Measurements from ENCODE around the gene FCRL1. TPM values are rescaled to one million over a fixed set of nuclear protein-coding genes. Genes with fewer than 3 reads are reported as not detected.

The FCRL1 gene
- total and polyA plus RNA-seq, 2 of the 13 experiments (the other 11 are each of a cell fraction or from before 2014, with no cell fraction given) = not detected

DNA sequence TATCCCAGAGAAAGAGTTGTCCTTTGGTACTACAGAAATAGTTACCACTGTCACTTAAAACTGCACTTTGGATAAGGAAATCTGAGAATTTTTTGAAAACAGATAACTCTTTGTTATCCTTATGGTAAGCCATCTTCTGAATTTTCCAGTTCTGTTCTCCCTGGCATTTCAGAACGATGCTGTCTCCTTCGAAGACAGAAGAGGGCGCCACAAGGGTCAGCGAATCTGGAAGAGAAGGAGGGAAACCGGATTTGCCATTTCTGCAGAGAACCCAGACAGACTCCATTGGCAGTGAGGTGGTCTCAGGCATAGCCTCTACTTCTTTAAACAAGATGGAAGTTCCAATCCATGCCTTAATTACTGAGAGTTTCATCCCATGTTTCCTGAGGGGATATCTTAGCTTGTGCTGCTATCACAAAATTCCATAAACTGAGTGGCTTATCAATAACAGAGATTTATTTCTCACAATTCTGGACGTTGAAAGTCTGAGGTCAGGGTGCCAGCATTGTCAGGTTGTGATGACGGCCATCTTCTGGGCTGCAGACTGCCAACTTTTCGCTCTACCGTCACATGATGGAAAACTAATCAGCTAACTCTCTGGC is 49.4 kb downstream of the FCRL1 start:
- ChIA-PET CTCF (ENCODE audit: low intra/inter-chr PET ratio, low total read pairs) (no interaction called here), POLR2A (no interaction called here)
- no peaks in the 10 kb centered on the region for H3K27me3 ChIP-seq (ENCODE audit: control insufficient read depth in 1 of 2, insufficient read depth in 2 of 2, low read length in 2 of 2)
- no peaks in the 10 kb centered on the region for H4K20me1 ChIP-seq (ENCODE audit: insufficient read depth, low read length)
- no peak for FAIRE-seq
- no peak overlapping the region for H3K27ac ChIP-seq (ENCODE audit: extremely low read length, insufficient read depth, low read length)
- no TSS peak for BruUV-seq (replicated peaks)
- intact Hi-C loops (cut with micrococcal nuclease; ENCODE audit: unreplicated experiment) (no loop called here), in situ Hi-C loops (cut with HindIII; ENCODE audit: extremely low pct_ligation_motif_present, low pct_unique_long_range_greater_than_20kb) (no loop called here)
- H3K9me3 ChIP-seq (ENCODE audit: low read length) = no peaks in the 10 kb centered on the region
- no peaks in the 10 kb centered on the region for H3K4me1 ChIP-seq (ENCODE audit: insufficient read depth, low read length)
- no peak for DNase-seq (ENCODE audit: low spot score)
- no peak overlapping the region for H3K4me3 ChIP-seq (replicated peaks in 1 of 3; ENCODE audit: insufficient read depth in 1 of 3, low read depth in 2 of 3, low read length in 3 of 3)
- H3K4me2 ChIP-seq (ENCODE audit: low read depth, low read length) = no peak overlapping the region
- H3K9ac ChIP-seq (ENCODE audit: insufficient read depth, low read depth, low read length) = no peak overlapping the region
- no peaks in the 10 kb centered on the region for H3K36me3 ChIP-seq (replicated peaks in 1 of 2; ENCODE audit: control insufficient read depth in 1 of 2, insufficient read depth in 2 of 2, low read length in 2 of 2)
- no peak overlapping the region for H2AFZ ChIP-seq (ENCODE audit: low read length)
- no peaks in the 10 kb centered on the region for H3K79me2 ChIP-seq (ENCODE audit: insufficient read depth, low read length)
- ATAC-seq = no peak
- WGBS (ENCODE audit: low lambda C conversion rate) = 30% methylated on average over 8 of the region's 9 CpGs
- TF ChIP-seq AGO2 (optimal IDR thresholded peaks at IDR 0.05; ENCODE audit: low read depth, low read length) = no peak
- no peak for TF ChIP-seq ZNF780A (CRISPR knock-in tag; IDR thresholded peaks at IDR 0.05)
- TF ChIP-seq GATA4 (IDR thresholded peaks at IDR 0.05; ENCODE audit: borderline replicate concordance, low read depth) = no peak
- TF ChIP-seq EED (CRISPR knock-in tag; IDR thresholded peaks at IDR 0.05) = no peak
- no peak for TF ChIP-seq GLI4 (CRISPR knock-in tag; IDR thresholded peaks at IDR 0.05; ENCODE audit: borderline replicate concordance)
- TF ChIP-seq, protein P1, sequence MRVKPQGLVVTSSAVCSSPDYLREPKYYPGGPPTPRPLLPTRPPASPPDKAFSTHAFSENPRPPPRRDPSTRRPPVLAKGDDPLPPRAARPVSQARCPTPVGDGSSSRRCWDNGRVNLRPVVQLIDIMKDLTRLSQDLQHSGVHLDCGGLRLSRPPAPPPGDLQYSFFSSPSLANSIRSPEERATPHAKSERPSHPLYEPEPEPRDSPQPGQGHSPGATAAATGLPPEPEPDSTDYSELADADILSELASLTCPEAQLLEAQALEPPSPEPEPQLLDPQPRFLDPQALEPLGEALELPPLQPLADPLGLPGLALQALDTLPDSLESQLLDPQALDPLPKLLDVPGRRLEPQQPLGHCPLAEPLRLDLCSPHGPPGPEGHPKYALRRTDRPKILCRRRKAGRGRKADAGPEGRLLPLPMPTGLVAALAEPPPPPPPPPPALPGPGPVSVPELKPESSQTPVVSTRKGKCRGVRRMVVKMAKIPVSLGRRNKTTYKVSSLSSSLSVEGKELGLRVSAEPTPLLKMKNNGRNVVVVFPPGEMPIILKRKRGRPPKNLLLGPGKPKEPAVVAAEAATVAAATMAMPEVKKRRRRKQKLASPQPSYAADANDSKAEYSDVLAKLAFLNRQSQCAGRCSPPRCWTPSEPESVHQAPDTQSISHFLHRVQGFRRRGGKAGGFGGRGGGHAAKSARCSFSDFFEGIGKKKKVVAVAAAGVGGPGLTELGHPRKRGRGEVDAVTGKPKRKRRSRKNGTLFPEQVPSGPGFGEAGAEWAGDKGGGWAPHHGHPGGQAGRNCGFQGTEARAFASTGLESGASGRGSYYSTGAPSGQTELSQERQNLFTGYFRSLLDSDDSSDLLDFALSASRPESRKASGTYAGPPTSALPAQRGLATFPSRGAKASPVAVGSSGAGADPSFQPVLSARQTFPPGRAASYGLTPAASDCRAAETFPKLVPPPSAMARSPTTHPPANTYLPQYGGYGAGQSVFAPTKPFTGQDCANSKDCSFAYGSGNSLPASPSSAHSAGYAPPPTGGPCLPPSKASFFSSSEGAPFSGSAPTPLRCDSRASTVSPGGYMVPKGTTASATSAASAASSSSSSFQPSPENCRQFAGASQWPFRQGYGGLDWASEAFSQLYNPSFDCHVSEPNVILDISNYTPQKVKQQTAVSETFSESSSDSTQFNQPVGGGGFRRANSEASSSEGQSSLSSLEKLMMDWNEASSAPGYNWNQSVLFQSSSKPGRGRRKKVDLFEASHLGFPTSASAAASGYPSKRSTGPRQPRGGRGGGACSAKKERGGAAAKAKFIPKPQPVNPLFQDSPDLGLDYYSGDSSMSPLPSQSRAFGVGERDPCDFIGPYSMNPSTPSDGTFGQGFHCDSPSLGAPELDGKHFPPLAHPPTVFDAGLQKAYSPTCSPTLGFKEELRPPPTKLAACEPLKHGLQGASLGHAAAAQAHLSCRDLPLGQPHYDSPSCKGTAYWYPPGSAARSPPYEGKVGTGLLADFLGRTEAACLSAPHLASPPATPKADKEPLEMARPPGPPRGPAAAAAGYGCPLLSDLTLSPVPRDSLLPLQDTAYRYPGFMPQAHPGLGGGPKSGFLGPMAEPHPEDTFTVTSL (CRISPR knock-in tag; IDR thresholded peaks at IDR 0.05; ENCODE audit: borderline replicate concordance) = no peak
- TF ChIP-seq, protein P2, sequence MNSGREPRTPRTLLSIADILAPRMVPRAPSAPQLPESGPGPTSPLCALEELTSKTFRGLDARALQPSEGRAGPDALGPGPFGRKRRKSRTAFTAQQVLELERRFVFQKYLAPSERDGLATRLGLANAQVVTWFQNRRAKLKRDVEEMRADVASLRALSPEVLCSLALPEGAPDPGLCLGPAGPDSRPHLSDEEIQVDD (CRISPR knock-in tag; IDR thresholded peaks at IDR 0.05; ENCODE audit: borderline replicate concordance) = no peak
- TF ChIP-seq, protein P3, sequence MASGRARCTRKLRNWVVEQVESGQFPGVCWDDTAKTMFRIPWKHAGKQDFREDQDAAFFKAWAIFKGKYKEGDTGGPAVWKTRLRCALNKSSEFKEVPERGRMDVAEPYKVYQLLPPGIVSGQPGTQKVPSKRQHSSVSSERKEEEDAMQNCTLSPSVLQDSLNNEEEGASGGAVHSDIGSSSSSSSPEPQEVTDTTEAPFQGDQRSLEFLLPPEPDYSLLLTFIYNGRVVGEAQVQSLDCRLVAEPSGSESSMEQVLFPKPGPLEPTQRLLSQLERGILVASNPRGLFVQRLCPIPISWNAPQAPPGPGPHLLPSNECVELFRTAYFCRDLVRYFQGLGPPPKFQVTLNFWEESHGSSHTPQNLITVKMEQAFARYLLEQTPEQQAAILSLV (CRISPR knock-in tag; IDR thresholded peaks at IDR 0.05; ENCODE audit: borderline replicate concordance) = no peak
- TF ChIP-seq SP5 (CRISPR knock-in tag; IDR thresholded peaks at IDR 0.05; ENCODE audit: borderline replicate concordance, low read depth) = no peak
- TF ChIP-seq HES4 (CRISPR knock-in tag; IDR thresholded peaks at IDR 0.05; ENCODE audit: borderline replicate concordance) = no peak
- TF ChIP-seq, protein P4, sequence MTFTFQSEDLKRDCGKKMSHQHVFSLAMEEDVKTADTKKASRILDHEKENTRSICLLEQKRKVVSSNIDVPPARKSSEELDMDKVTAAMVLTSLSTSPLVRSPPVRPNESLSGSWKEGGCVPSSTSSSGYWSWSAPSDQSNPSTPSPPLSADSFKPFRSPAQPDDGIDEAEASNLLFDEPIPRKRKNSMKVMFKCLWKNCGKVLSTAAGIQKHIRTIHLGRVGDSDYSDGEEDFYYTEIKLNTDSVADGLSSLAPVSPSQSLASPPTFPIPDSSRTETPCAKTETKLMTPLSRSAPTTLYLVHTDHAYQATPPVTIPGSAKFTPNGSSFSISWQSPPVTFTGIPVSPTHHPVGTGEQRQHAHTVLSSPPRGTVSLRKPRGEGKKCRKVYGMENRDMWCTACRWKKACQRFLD (CRISPR knock-in tag; IDR thresholded peaks at IDR 0.05; ENCODE audit: borderline replicate concordance) = no peak
- TF ChIP-seq, protein P5, sequence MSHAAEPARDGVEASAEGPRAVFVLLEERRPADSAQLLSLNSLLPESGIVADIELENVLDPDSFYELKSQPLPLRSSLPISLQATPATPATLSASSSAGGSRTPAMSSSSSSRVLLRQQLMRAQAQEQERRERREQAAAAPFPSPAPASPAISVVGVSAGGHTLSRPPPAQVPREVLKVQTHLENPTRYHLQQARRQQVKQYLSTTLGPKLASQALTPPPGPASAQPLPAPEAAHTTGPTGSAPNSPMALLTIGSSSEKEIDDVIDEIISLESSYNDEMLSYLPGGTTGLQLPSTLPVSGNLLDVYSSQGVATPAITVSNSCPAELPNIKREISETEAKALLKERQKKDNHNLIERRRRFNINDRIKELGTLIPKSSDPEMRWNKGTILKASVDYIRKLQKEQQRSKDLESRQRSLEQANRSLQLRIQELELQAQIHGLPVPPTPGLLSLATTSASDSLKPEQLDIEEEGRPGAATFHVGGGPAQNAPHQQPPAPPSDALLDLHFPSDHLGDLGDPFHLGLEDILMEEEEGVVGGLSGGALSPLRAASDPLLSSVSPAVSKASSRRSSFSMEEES (CRISPR knock-in tag; IDR thresholded peaks at IDR 0.05) = no peak
- TF ChIP-seq THAP11 (CRISPR knock-in tag; IDR thresholded peaks at IDR 0.05) = no peak
- no peak for TF ChIP-seq ZNF350 (CRISPR knock-in tag; IDR thresholded peaks at IDR 0.05; ENCODE audit: borderline replicate concordance, low read depth)
- TF ChIP-seq KDM4B (CRISPR knock-in tag; IDR thresholded peaks at IDR 0.05) = no peak

Measured in HepG2 (cell line).